Stimulated activated CD4-positive, alpha-beta T cell treated with anti-CD3 and anti-CD28 coated beads, Interleukin-4, amount 100 ng/mL, for 24 hours (primary cell): ENCODE measurements around the gene ZNF408.

Experiments used
- DNase-seq: peaks from one replicate; pipeline ENCODE4 v3.0.0-alpha.2; 2020

Gene ZNF408

DNA sequence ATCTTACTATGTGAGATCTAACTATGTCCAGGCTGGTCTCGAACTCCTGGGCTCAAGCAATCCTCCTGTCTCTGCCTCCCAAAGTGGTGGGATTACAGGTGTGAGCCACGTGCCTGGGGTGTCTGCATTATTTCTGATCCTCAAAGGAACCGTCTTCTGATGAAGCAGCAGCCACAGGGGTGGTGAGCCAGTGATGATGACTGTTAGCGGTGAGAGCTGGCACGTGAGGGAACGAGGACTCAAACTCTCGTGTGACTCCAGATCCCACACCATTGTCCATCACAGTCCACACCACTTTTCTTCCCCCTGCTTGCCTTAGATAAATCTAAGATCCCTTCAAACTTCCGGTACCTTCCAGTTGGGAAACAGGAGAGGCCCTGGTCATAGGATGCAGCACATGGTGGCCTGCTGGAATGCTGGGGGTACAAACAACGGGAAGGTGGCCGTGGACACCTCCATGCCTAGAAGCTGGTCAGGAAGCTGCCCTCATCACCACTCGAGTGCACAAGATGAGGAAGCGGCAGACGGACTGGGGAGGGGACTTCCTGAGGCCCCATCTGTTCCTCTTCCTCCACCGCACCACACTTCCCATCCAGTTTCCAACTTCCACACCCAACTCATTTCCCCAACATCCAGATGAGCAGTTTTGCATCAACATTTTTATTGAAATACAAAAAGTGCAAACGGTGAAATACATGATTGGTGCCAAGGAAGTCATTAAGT is 24.2 kb upstream of the ZNF408 start:
- DNase-seq = no peak

- no peak for DNase-seq
Observed at GRCh38 chr11:46677169-46677568, 23.7 kb upstream of the ZNF408 start.

DNA sequence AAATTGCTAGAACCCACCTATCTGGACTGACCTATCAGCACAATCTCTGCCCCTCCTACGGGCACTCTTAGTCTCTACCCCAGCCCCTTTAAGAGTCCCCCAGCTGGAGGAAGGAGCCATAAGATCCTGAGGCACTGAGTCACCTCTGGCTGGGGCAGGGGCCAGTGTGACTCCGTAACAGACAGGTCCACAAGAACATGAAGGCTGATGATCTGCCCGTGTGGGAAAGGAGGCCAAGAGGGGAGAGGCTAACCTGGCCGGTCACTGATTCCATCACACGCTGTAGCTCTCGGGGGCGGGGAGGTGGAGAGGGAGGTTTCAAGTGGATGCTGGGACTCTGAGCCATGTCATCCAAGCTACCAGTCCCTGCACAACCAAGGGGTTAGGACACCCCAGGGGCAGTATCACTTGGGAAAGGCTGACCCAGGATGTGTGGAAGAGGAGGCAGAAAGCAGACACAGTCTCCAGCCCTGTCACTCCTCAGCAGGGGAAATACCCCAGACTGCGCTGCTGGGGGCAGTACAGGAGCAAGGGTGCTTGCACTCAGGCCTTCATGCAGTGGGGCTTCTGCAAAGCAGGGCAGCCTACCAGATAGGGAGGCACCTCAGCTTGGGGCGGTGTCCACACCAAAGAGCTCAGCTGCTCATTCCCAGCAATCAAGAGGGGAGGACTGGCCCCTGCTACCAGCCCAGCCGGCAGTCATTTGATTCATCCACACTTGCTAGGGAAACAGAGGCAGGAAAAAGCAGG is 22.7 kb upstream of the ZNF408 start:
- DNase-seq = no peak

GRCh38 chr11:46678741-46679130 is 22.1 kb upstream of the ZNF408 start:
- DNase-seq = no peak

- no peak for DNase-seq
Observed at GRCh38 chr11:46679241-46680163, 21.3 kb upstream of the ZNF408 start.

GRCh38 chr11:46680164-46680760 is 20.6 kb upstream of the ZNF408 start:
- no peak for DNase-seq

GRCh38 chr11:46680815-46681214 is 20.0 kb upstream of the ZNF408 start:
- no peak for DNase-seq

DNA sequence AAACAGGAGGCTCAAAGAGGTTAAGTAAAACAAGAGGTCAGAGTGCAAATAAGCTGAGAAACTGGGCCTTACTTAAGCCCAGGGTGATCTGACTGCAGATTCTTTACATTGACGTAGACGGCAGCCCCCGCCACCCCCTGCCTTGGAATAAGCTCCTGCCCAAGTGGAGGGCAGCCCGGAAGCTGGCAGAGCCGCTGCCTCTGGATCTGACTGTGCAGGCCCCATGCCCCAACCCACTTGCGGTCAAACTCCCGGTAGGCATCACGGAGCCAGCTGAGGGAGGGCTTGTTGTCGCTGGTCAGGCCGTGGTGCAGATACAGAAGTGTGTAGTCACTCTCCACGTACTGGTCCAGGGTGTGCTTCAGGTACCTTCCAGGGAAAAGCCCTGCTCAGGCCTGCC is 19.0 kb upstream of the ZNF408 start:
- no peak for DNase-seq

GRCh38 chr11:46682773-46683752 is 17.8 kb upstream of the ZNF408 start:
- no peak for DNase-seq

DNA sequence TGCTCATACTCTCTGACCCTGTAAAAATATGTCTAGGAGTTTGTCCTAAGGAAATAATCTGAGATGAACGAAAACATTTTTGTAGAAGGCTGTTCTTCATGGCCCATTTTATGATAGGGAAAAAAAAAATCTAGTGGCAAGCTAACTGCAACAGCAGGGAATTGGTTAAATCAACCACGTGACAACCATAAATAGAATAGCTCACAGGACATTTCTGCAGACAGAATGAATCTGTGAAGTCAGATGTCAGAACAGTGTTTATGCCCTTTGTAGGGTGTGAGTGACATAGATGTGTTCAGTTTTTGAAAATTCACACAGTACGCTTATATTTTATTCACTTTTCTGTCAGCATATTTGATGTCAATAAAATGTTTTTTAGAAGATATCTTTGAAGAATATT is 16.5 kb upstream of the ZNF408 start:
- no peak for DNase-seq

- DNase-seq = no peak
Observed at GRCh38 chr11:46686886-46687795, 13.7 kb upstream of the ZNF408 start.

DNA sequence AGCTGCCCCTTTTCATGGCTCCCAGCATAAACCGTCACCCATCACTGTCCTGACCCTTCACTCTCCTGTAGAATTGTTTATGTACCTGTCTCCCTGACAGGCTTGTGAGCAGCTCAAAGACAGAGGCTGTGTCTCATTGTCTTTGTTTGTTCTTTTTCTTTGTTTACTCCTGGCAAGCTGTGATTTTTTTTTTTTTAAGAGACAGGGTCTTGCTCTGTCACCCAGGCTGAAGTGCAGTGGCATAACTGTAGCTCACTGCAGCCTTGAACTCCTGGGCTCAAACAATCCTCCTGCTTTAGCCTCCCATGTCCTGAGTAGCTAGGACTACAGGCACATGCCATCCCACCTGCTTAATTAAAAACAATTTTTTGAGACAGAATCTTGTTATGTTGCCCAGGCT is 10.1 kb upstream of the ZNF408 start:
- no peak for DNase-seq

DNA sequence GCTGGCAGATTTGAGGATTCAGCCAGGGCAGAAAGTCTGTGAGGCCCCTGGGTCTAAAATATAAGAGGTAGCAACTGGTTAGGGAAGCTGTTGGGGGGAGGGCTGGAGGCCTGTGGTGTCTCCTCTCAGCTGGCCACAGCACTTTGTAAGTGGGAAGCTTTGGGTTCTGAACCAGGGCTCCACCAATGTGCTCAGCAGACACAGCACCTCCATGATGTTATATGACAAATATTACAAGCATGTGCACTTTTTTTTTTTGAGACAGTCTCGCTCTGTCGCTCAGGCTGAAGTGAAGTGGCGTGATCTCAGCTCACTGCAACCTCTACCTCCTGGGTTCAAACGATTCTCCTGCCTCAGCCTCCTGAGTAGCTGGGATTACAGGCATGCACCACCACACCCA is 8.4 kb upstream of the ZNF408 start:
- DNase-seq = no peak

DNA sequence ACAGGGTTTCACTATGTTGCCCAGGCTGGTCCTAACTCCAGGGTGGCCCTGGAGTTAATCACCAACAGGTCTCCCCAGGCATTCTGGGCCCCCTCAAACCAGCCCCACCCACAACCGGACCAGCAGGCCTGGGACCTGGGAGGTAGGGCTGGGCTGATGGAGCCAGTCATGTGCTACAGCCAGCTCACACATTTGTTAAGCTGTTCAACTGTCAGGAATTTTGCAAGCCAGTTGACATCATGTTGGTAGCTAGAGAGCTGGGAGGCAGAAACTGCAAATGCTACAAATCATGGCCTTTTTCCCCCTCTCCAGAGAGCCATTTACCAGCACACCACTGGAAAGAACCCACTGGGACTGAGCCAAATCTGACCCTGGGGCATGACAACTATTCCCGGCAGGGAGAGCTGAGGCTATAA is 7.2 kb upstream of the ZNF408 start:
- no peak for DNase-seq

GRCh38 chr11:46694072-46694471 is 6.8 kb upstream of the ZNF408 start:
- no peak for DNase-seq

DNA sequence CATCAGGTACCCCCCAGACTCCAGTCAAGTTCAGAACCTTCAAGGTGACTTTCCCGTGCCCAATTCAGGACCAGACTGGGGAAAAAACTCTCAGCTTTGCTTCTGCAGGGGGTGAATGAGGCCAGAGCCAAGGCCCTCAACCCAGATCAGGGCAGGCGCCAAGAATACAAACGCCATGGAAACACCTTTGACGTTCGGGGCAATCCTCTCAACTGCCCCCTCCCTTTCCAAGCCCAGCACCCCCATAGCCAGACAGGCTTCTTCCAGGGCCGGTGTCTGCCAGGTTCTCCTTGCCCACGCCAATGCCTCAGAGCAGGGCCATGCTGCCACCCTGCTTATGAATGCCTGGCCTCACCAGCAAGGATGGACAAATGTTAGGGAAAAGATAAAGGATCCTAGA is 6.2 kb upstream of the ZNF408 start:
- no peak for DNase-seq

- no peak for DNase-seq
Observed at GRCh38 chr11:46695345-46696211, 5.3 kb upstream of the ZNF408 start.

- DNase-seq = no peak
Observed at GRCh38 chr11:46696212-46696558, 4.6 kb upstream of the ZNF408 start.

- DNase-seq = no peak
Observed at GRCh38 chr11:46697303-46697702, 3.5 kb upstream of the ZNF408 start.

DNA sequence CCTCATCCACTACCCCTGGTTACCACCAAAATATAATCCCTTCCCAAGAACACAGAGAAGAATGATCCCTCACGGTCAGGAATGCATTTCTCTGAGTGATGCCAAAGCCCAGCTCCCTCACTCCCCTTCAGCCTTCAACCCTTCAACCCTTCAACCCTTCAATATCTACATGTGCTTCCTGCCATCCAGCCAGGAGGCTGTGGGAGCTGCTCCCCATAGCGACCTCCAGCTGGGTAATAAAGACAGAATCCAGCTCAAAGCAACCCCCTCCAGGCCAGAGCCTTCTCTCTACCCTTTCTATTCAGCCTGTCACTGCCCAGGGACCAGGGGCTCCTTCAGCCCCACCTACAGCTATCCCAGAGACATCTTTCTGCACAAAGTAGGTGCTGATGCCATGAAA is 3.1 kb upstream of the ZNF408 start:
- DNase-seq = no peak
